Measurements from ENCODE around the gene SCGB3A2.

GRCh38 chr5:147892696-147893296, 14.3 kb downstream of the SCGB3A2 start:
- no peak for TF ChIP-seq CTCF (IDR thresholded peaks at IDR 0.05)
- no peak for TF ChIP-seq POLR2A (IDR thresholded peaks at IDR 0.05)

Data from Peyer's patch (tissue), 4 donors.